Spinal cord (tissue), 10 donors: Measurements from ENCODE around the gene PCED1A. TPM values are rescaled to one million over a fixed set of nuclear protein-coding genes. Genes with fewer than 3 reads are reported as not detected.

Experiments used
- DNase-seq, 6 donors: peaks; one replicate each; pipeline versions ENCODE4 v3.0.0 to v3.0.0-alpha.2; 2013 to 2015; ENCODE audit warnings: low spot score in 6 of 6, low read depth in 4 of 6
- H3K27ac ChIP-seq: one replicate; pipeline ENCODE4 v1.5.1; 2013; ENCODE audit warnings: low read depth, low read length, control low read depth
- H3K27me3 ChIP-seq: one replicate; pipeline ENCODE4 v1.6.1; 2013; ENCODE audit warnings: low read length; ENCODE audit not compliant: control insufficient read depth, insufficient read depth
- H3K36me3 ChIP-seq: one replicate; pipeline ENCODE4 v1.6.1; 2013; ENCODE audit warnings: low read length; ENCODE audit not compliant: control insufficient read depth, insufficient read depth
- H3K4me1 ChIP-seq: one replicate; pipeline ENCODE4 v1.6.1; 2013; ENCODE audit warnings: low read length; ENCODE audit not compliant: control insufficient read depth, insufficient read depth
- H3K4me3 ChIP-seq: one replicate; pipeline ENCODE4 v1.5.1; 2013; ENCODE audit warnings: low read depth, low read length, control low read depth
- H3K9me3 ChIP-seq: one replicate; pipeline ENCODE4 v1.6.1; 2013; ENCODE audit warnings: low read length; ENCODE audit not compliant: control insufficient read depth, insufficient read depth
- WGBS: methylation state at CpG from one replicate; pipeline ENCODE4 v1.1.5; 2013; ENCODE audit warnings: missing lambda C conversion rate; ENCODE audit not compliant: insufficient coverage; 5-methylcytosine and 5-hydroxymethylcytosine counted together
- polyA plus RNA-seq, 2 donors: library from polyadenylated mRNA; unstranded; fragments of 120-200 nt; gene quantifications; one replicate each; pipeline ENCODE4 v1.2.1, GENCODE V29; 2013; ENCODE audit not compliant: insufficient read length in 2 of 2
- total RNA-seq, 2 donors: library from RNA; depleted of rRNA in 1 of 2; stranded (reverse); fragments of 120-200 nt in 1 of 2; fragments of >200 nt in 1 of 2; gene quantifications; one replicate each; pipeline versions ENCODE4 v1.2.3 to v1.2.4, GENCODE V29; 2013 to 2014
- donor health status: healthy.

PCED1A gene
- total and polyA plus RNA-seq, 4 donors, result 15.7 to 64.9 (median 52.3) TPM

DNA sequence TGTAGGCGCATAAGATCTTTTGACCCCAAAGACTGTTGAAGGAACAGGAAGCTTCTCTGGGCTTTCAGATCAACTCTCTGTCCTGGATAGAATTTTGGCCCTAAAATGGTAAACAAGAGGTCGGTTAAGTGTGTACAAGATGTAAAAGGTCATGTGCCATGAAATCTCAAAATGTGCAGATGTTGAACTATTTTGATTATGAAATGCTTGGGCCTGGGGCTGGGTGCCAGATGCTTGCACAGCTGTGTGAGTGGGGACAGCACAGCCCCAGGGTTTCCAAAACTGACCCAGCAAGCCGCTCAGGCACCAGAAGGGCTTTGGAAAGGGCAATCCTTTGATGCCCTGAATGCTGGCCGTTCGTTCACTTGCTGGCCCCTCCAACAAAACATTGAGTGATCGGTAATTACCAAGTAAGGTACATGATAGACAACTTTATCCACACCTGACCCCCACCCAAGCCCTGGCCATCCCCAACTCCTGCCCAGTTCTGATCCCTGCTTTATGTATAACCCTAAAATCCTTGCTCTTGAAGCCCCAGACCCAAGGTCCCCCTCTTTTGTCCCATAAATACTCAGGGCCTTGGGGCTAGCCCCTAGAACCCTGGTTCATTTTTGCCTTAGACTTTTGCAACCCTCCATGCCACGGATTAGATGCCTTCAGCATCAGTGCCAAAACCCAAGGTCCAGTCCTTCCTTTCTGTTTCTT, 22.4 kb downstream of the PCED1A start:
- DNase-seq, result no peak
- no peak overlapping the region for H3K4me3 ChIP-seq
- H3K27me3 ChIP-seq, result peaks cover 28% of the 10 kb centered on the region
- no peaks in the 10 kb centered on the region for H3K9me3 ChIP-seq
- H3K4me1 ChIP-seq, result peaks cover 9% of the 10 kb centered on the region
- no peaks in the 10 kb centered on the region for H3K36me3 ChIP-seq
- no peak overlapping the region for H3K27ac ChIP-seq
- WGBS, result 80% methylated on average over 6 of the region's 7 CpGs

DNA sequence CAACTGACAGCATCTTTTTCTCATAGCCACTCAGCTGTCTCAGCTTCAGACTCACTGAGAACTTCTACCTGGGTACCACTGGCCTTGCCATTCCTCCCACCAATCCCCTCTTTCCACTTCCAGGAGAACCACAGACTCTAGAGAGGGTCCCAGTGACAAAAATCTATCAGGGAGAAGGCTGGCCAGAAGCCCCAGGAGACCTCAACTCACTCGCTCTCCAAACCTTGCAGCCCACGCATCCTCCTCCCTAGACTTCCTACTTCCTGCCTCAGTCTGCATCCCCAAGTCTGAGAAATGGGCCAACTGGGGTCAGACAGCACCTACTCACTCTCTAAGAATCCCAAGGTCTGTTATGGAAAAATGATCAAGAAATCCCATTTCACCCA, 23.1 kb downstream of the PCED1A start:
- H3K9me3 ChIP-seq, result no peaks in the 10 kb centered on the region
- H3K4me3 ChIP-seq, result no peak overlapping the region
- H3K36me3 ChIP-seq, result no peaks in the 10 kb centered on the region
- H3K4me1 ChIP-seq, result peaks cover 9% of the 10 kb centered on the region
- WGBS, result 100% methylated on average over 2 of the region's 2 CpGs
- no peak for DNase-seq
- peaks cover 28% of the 10 kb centered on the region for H3K27me3 ChIP-seq
- no peak overlapping the region for H3K27ac ChIP-seq

- DNase-seq, result no peak
- WGBS, result 75% methylated on average over 18 of the region's 20 CpGs
- Histone ChIP-seq H3K27me3 (peaks cover 23% of the 10 kb centered on the region), H3K4me1 (peaks cover 9% of the 10 kb centered on the region), H3K9me3 (peaks cover 2% of the 10 kb centered on the region), H3K4me3 (no peak overlapping the region), H3K27ac (no peak overlapping the region), H3K36me3 (no peaks in the 10 kb centered on the region)
Observed at GRCh38 chr20:2816583-2817340, 23.7 kb downstream of the PCED1A start.

GRCh38 chr20:2816030-2816582, 24.3 kb downstream of the PCED1A start, which contains the start of gene TMEM239:
Gene TMEM239, plus strand, starts transcription at chr20:2816364. Its CDS starts 191 bp downstream, at chr20:2816555.
- no peaks in the 10 kb centered on the region for H3K36me3 ChIP-seq
- H3K4me1 ChIP-seq, result peaks cover 8% of the 10 kb centered on the region
- peaks cover 18% of the 10 kb centered on the region for H3K27me3 ChIP-seq

GRCh38 chr20:2815242-2815900, 25.1 kb downstream of the PCED1A start:
- Histone ChIP-seq H3K27me3 (peaks cover 11% of the 10 kb centered on the region), H3K4me1 (peaks cover 2% of the 10 kb centered on the region), H3K9me3 (peaks cover 2% of the 10 kb centered on the region), H3K36me3 (no peaks in the 10 kb centered on the region), H3K27ac (no peak overlapping the region), H3K4me3 (no peak overlapping the region)
- WGBS, result 80% methylated on average over 7 of the region's 8 CpGs
- no peak for DNase-seq

More at GRCh38 chr20:2816030-2816582, 24.3 kb downstream of the PCED1A start, which contains the start of gene TMEM239:
- 79% methylated on average over 7 of the region's 10 CpGs for WGBS
- peaks cover 2% of the 10 kb centered on the region for H3K9me3 ChIP-seq
- H3K27ac ChIP-seq, result no peak within 1 kb of the TSS
- DNase-seq, result no peak
- no peak within 1 kb of the TSS for H3K4me3 ChIP-seq

DNA sequence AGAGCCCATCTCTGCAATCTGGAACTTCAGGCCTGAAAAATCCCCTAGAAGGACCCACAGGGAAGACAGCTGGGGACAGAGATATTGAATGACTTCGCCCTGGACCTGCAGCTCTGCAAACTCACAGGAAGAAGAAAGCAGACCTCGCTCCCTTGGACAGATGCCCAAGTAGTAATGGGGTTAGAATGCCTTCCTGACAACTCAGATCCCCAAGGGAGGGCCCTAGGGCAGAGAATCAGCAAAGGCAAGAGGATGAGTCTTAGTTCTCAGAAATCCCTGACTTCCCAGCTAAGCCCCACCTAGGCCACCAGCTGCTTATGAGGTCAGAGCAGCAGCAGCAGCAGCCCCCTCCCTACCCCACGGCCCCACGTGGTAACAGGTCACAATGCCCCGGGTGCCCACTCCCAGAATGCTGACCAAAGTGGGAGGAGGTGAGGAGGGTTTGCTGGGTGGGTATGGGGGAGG, 25.8 kb downstream of the PCED1A start, which contains the start of gene C20orf141:
TSS of gene C20orf141 (plus strand) at position 401 of the 465 bp plus-strand sequence. CDS start 198 bp downstream, outside the sequence.
- peaks cover 3% of the 10 kb centered on the region for H3K27me3 ChIP-seq
- peaks cover 2% of the 10 kb centered on the region for H3K9me3 ChIP-seq
- DNase-seq, result peak in 1 of 6 donors; percentile 55
- H3K4me1 ChIP-seq, result no peaks in the 10 kb centered on the region
- no peak within 1 kb of the TSS for H3K4me3 ChIP-seq
- no peaks in the 10 kb centered on the region for H3K36me3 ChIP-seq
- WGBS, result 83% methylated on average over 2 of the region's 5 CpGs
- no peak within 1 kb of the TSS for H3K27ac ChIP-seq

DNA sequence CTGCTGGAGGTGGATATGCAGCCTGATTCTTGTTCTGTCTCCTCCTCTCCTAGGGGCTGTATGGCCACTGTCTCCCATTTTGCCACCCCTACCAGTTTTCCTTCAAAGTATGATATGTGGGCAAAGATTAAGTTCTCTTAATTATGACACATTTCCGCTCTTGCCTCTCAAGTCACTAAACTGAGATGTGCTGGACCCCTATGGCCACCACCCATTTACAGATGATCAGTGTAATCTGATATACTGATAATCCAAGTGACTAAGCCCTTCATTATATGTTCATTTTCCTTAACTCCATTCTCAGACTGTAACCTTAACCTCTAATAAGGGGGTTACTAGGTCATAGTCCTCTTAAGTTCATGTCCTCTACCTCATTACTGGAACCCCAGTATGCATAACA, 26.4 kb downstream of the PCED1A start:
- H3K36me3 ChIP-seq, result no peaks in the 10 kb centered on the region

DNA sequence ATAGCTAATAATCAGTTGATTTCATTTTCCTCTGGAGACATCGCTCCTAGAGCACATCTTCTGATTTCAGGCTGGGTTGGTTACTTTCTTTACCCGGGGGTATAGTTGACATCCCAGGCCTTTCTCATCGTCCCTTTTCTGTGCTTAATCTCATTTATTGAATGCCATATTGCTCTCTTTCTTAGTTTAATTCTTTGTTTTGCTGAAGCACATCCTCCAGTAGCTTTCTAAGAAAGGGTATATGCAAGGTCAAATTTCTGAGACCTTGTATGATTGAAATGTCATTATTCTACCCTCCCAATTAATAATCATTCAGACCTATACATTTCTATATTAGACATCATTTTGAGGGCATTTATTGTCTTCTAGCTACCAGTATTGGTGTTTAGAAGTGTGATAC, 28.3 kb downstream of the PCED1A start:
- Histone ChIP-seq H3K27ac (no peak overlapping the region), H3K4me3 (no peak overlapping the region), H3K36me3 (no peaks in the 10 kb centered on the region), H3K27me3 (peaks cover 8% of the 10 kb centered on the region), H3K4me1 (no peaks in the 10 kb centered on the region), H3K9me3 (peaks cover 2% of the 10 kb centered on the region)
- WGBS, result 67% methylated on average over 2 of the region's 3 CpGs
- DNase-seq, result no peak

More for the DNA sequence above, 26.4 kb downstream of the PCED1A start:
- no CpG with 5 or more reads among the region's 1 CpG for WGBS
- no peaks in the 10 kb centered on the region for H3K4me1 ChIP-seq
- H3K9me3 ChIP-seq, result peaks cover 2% of the 10 kb centered on the region
- H3K4me3 ChIP-seq, result no peak overlapping the region
- peaks cover 2% of the 10 kb centered on the region for H3K27me3 ChIP-seq
- H3K27ac ChIP-seq, result no peak overlapping the region
- DNase-seq, result no peak

GRCh38 chr20:2809690-2810089, 30.8 kb downstream of the PCED1A start:
- peaks cover 31% of the 10 kb centered on the region for H3K27me3 ChIP-seq
- H3K4me3 ChIP-seq, result no peak overlapping the region
- H3K36me3 ChIP-seq, result no peaks in the 10 kb centered on the region
- peaks cover 11% of the 10 kb centered on the region for H3K4me1 ChIP-seq
- 97% methylated on average over 7 of the region's 10 CpGs for WGBS
- no peak for DNase-seq
- no peak overlapping the region for H3K27ac ChIP-seq
- peaks cover 2% of the 10 kb centered on the region for H3K9me3 ChIP-seq
